HepG2 (cell line): ENCODE measurements around the gene STOM. TPM values are rescaled to one million over a fixed set of nuclear protein-coding genes. Genes with fewer than 3 reads are reported as not detected.

Source experiments
- ELF1 ChIP-seq: sonication (generic); formaldehyde crosslinking; IDR thresholded peaks from 2 replicates; pipeline ENCODE4 v1.4.0; 2020; ENCODE audit warnings: missing genetic modification reagents
- FOXP1 ChIP-seq, 2 experiments: fragments of 450-650 bp in 1 of 2; IDR thresholded peaks; 2 replicates each; pipeline ENCODE4 v1.6.1; 2017 to 2018; ENCODE audit warnings: antibody characterized with exemption in 1 of 2
- POLR2AphosphoS2 ChIP-seq: IDR thresholded peaks from 2 replicates; pipeline ENCODE4 v1.6.1; 2011; ENCODE audit warnings: low read depth, low read length, improper control_type of control experiment
- REPIN1 ChIP-seq: sonication (generic); formaldehyde crosslinking; IDR thresholded peaks from 2 replicates; pipeline ENCODE4 v1.8.0; 2022; ENCODE audit warnings: missing genetic modification reagents, low read depth, mild to moderate bottlenecking, borderline replicate concordance
- SIX1 ChIP-seq: sonication (generic); formaldehyde crosslinking; IDR thresholded peaks from 2 replicates; pipeline ENCODE4 v1.4.0; 2020; ENCODE audit warnings: missing genetic modification reagents, borderline replicate concordance
- SOX5 ChIP-seq: IDR thresholded peaks from 2 replicates; pipeline ENCODE4 v1.6.1; 2016; ENCODE audit warnings: borderline replicate concordance
- SRSF9 ChIP-seq: fragments of 200-400 bp; formaldehyde crosslinking; IDR thresholded peaks from 2 replicates; pipeline ENCODE4 v1.6.1; 2018; ENCODE audit warnings: borderline replicate concordance, mild to moderate bottlenecking, low read depth, low read length; ENCODE audit not compliant: insufficient read depth, poor library complexity, severe bottlenecking
- ZNF138 ChIP-seq: sonication (generic); formaldehyde crosslinking; IDR thresholded peaks from 2 replicates; pipeline ENCODE4 v1.5.0; 2020; ENCODE audit warnings: mild to moderate bottlenecking, low read depth, missing genetic modification reagents
- polyA plus RNA-seq, 8 experiments: library from polyadenylated mRNA; depleted of rRNA in 3 of 8; stranded (reverse) in 7 of 8; unstranded in 1 of 8; fragments of >200 nt; fragmentation: Illumina TruSeq in 4 of 8; extraction: Trizol in 4 of 8; gene quantifications; 2 replicates each; pipeline versions ENCODE4 v1.2.1 to v1.2.3, GENCODE V29; 2011 to 2016; ENCODE audit warnings: low read depth in 4 of 8, missing spikeins in 1 of 8, mixed read lengths in 1 of 8; ENCODE audit not compliant: insufficient read depth in 1 of 8
- total RNA-seq, 5 experiments: library from RNA; depleted of rRNA; stranded (reverse); fragments of >200 nt; fragmentation: Illumina TruSeq; extraction: Trizol; gene quantifications; 2 replicates each; pipeline ENCODE4 v1.2.3, GENCODE V29; 2016; ENCODE audit warnings: low read depth in 1 of 5
- TF ChIP-seq, protein P1 (sequence below): sonication (generic); formaldehyde crosslinking; IDR thresholded peaks from 2 replicates; pipeline ENCODE4 v1.4.0; 2020; ENCODE audit warnings: low read depth, missing genetic modification reagents
- TF ChIP-seq, protein P2 (sequence below): IDR thresholded peaks from 2 replicates; pipeline ENCODE4 v1.6.1; 2016; ENCODE audit warnings: control low read depth
- TF ChIP-seq, protein P3 (sequence below): sonication (generic); formaldehyde crosslinking; IDR thresholded peaks from 2 replicates; pipeline ENCODE4 v1.8.1; 2022; ENCODE audit warnings: low read depth, mild to moderate bottlenecking, missing genetic modification reagents
- TF ChIP-seq, protein P4 (sequence below): sonication (generic); formaldehyde crosslinking; conservative IDR thresholded peaks from 2 replicates; pipeline ENCODE4 v1.4.0; 2020; ENCODE audit warnings: missing genetic modification reagents

STOM gene
- total and polyA plus RNA-seq, 2 of the 13 experiments (the other 11 are each of a cell fraction or from before 2014, with no cell fraction given): 43.6 to 165 TPM

DNA sequence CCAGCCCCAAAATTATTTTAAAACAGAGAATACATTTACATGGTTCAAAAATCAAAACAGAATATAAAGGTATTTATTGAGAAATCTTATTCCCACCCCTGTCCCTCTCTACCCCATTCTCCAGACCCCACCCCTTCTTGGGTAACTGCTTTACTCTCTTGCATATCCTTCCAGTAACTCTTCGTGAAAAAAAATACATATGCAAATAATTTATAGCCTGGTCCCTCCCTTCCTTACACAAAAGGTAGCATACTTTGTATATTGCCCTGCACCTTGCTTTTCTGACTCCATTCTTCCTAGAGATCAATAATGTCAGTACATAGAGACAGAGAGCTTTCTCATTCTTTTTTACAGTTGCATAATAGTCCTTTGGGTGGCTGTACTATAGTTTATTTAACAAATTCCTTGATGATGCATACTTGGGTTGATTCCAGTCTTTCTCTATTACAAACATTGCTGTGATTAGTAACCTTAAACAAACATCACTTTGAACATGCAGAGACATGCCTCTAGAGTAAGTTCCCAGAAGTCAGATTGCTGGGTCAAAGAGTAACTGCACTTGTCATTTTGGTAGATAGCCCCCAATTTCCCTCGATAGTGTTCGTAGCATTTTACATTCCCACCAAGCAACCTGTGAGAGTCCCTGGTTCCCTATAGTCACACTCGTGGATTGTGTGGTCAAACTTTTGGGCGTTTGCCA is 47.9 kb downstream of the STOM start (continued):
- TF ChIP-seq, protein P1, sequence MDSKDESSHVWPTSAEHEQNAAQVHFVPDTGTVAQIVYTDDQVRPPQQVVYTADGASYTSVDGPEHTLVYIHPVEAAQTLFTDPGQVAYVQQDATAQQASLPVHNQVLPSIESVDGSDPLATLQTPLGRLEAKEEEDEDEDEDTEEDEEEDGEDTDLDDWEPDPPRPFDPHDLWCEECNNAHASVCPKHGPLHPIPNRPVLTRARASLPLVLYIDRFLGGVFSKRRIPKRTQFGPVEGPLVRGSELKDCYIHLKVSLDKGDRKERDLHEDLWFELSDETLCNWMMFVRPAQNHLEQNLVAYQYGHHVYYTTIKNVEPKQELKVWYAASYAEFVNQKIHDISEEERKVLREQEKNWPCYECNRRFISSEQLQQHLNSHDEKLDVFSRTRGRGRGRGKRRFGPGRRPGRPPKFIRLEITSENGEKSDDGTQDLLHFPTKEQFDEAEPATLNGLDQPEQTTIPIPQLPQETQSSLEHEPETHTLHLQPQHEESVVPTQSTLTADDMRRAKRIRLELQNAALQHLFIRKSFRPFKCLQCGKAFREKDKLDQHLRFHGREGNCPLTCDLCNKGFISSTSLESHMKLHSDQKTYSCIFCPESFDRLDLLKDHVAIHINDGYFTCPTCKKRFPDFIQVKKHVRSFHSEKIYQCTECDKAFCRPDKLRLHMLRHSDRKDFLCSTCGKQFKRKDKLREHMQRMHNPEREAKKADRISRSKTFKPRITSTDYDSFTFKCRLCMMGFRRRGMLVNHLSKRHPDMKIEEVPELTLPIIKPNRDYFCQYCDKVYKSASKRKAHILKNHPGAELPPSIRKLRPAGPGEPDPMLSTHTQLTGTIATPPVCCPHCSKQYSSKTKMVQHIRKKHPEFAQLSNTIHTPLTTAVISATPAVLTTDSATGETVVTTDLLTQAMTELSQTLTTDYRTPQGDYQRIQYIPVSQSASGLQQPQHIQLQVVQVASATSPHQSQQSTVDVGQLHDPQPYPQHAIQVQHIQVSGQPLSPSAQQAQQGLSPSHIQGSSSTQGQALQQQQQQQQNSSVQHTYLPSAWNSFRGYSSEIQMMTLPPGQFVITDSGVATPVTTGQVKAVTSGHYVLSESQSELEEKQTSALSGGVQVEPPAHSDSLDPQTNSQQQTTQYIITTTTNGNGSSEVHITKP (CRISPR knock-in tag): no peak; the same call in 1 of the 2 replicates
- TF ChIP-seq, protein P2, sequence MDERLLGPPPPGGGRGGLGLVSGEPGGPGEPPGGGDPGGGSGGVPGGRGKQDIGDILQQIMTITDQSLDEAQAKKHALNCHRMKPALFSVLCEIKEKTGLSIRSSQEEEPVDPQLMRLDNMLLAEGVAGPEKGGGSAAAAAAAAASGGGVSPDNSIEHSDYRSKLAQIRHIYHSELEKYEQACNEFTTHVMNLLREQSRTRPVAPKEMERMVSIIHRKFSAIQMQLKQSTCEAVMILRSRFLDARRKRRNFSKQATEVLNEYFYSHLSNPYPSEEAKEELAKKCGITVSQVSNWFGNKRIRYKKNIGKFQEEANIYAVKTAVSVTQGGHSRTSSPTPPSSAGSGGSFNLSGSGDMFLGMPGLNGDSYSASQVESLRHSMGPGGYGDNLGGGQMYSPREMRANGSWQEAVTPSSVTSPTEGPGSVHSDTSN: no peak
- TF ChIP-seq, protein P3, sequence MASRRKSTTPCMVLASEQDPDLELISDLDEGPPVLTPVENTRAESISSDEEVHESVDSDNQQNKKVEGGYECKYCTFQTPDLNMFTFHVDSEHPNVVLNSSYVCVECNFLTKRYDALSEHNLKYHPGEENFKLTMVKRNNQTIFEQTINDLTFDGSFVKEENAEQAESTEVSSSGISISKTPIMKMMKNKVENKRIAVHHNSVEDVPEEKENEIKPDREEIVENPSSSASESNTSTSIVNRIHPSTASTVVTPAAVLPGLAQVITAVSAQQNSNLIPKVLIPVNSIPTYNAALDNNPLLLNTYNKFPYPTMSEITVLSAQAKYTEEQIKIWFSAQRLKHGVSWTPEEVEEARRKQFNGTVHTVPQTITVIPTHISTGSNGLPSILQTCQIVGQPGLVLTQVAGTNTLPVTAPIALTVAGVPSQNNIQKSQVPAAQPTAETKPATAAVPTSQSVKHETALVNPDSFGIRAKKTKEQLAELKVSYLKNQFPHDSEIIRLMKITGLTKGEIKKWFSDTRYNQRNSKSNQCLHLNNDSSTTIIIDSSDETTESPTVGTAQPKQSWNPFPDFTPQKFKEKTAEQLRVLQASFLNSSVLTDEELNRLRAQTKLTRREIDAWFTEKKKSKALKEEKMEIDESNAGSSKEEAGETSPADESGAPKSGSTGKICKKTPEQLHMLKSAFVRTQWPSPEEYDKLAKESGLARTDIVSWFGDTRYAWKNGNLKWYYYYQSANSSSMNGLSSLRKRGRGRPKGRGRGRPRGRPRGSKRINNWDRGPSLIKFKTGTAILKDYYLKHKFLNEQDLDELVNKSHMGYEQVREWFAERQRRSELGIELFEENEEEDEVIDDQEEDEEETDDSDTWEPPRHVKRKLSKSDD (CRISPR knock-in tag): no peak
- no peak; the same call in 1 of the 2 replicates for TF ChIP-seq ELF1 (CRISPR knock-in tag)
- TF ChIP-seq SRSF9: no peak
- TF ChIP-seq, protein P4, sequence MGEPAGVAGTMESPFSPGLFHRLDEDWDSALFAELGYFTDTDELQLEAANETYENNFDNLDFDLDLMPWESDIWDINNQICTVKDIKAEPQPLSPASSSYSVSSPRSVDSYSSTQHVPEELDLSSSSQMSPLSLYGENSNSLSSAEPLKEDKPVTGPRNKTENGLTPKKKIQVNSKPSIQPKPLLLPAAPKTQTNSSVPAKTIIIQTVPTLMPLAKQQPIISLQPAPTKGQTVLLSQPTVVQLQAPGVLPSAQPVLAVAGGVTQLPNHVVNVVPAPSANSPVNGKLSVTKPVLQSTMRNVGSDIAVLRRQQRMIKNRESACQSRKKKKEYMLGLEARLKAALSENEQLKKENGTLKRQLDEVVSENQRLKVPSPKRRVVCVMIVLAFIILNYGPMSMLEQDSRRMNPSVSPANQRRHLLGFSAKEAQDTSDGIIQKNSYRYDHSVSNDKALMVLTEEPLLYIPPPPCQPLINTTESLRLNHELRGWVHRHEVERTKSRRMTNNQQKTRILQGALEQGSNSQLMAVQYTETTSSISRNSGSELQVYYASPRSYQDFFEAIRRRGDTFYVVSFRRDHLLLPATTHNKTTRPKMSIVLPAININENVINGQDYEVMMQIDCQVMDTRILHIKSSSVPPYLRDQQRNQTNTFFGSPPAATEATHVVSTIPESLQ: 0 out of 2 replicates have a peak, but pooled peaks have one; percentile 56
- peak; percentile 68; the same call in 1 of the 2 replicates for TF ChIP-seq SIX1 (CRISPR knock-in tag)
- peak; percentile 55; the same call in 1 of the 2 replicates for TF ChIP-seq FOXP1 (IDR thresholded peaks at IDR 0.05)
- TF ChIP-seq FOXP1 (CRISPR knock-in tag; IDR thresholded peaks at IDR 0.05): peak; percentile 85
- no peak for TF ChIP-seq POLR2AphosphoS2
- no peak for TF ChIP-seq ZNF138
- no peak; the same call in 1 of the 2 replicates for TF ChIP-seq REPIN1 (CRISPR knock-in tag)
- peak; percentile 95 for TF ChIP-seq SOX5 (CRISPR knock-in tag)
